ENCODE measurements around the gene PTPN4. TPM values are rescaled to one million over a fixed set of nuclear protein-coding genes. Genes with fewer than 3 reads are reported as not detected.

The PTPN4 gene
- total RNA-seq, 1 experiment from 2014 or later = 60.7 TPM

- Histone ChIP-seq H3K9me3 (ENCODE audit: insufficient read depth, low read depth) (peaks cover 37% of the 10 kb centered on the region), H3K4me2 (no peak overlapping the region), H3K27me3 (ENCODE audit: insufficient read depth, low read depth) (no peaks in the 10 kb centered on the region), H3K79me2 (ENCODE audit: low read depth) (peaks cover 97% of the 10 kb centered on the region), H2AFZ (no peak overlapping the region), H3K4me3 (no peak overlapping the region), H3K4me1 (replicated peaks; ENCODE audit: insufficient read depth) (no peaks in the 10 kb centered on the region), H3K36me3 (ENCODE audit: low read depth) (peaks cover 38% of the 10 kb centered on the region), H3K27ac (no peak overlapping the region), H3F3A (ENCODE audit: insufficient read depth, low read depth) (no peaks in the 10 kb centered on the region), H3K9me2 (ENCODE audit: insufficient read depth) (no peaks in the 10 kb centered on the region), H4K20me1 (ENCODE audit: insufficient read depth) (peaks cover 16% of the 10 kb centered on the region; the same call in 1 of the 2 replicates)
- TF ChIP-seq, protein P1, sequence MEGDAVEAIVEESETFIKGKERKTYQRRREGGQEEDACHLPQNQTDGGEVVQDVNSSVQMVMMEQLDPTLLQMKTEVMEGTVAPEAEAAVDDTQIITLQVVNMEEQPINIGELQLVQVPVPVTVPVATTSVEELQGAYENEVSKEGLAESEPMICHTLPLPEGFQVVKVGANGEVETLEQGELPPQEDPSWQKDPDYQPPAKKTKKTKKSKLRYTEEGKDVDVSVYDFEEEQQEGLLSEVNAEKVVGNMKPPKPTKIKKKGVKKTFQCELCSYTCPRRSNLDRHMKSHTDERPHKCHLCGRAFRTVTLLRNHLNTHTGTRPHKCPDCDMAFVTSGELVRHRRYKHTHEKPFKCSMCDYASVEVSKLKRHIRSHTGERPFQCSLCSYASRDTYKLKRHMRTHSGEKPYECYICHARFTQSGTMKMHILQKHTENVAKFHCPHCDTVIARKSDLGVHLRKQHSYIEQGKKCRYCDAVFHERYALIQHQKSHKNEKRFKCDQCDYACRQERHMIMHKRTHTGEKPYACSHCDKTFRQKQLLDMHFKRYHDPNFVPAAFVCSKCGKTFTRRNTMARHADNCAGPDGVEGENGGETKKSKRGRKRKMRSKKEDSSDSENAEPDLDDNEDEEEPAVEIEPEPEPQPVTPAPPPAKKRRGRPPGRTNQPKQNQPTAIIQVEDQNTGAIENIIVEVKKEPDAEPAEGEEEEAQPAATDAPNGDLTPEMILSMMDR (conservative IDR thresholded peaks at IDR 0.05) = no peak
- no peak for TF ChIP-seq EZH2 (IDR thresholded peaks at IDR 0.05; ENCODE audit: low read depth)
- intact Hi-C loops (cut with micrococcal nuclease; ENCODE audit: unreplicated experiment) = no loop called here
- BruUV-seq (replicated peaks) = no TSS peak
- ChIA-PET CTCF (no interaction called here), POLR2A (ENCODE audit: unreplicated experiment) (no interaction called here)
- DNase-seq = no peak
Measured at GRCh38 chr2:119790466-119790865, 30.7 kb downstream of the PTPN4 start.

GRCh38 chr2:119792907-119793312, 33.2 kb downstream of the PTPN4 start:
- Histone ChIP-seq H3K36me3 (ENCODE audit: low read depth) (peaks cover 35% of the 10 kb centered on the region), H2AFZ (no peak overlapping the region), H3K4me2 (no peak overlapping the region), H3K4me3 (no peak overlapping the region), H3K9me2 (ENCODE audit: insufficient read depth) (no peaks in the 10 kb centered on the region), H3K4me1 (replicated peaks; ENCODE audit: insufficient read depth) (no peaks in the 10 kb centered on the region), H3K27me3 (ENCODE audit: insufficient read depth, low read depth) (no peaks in the 10 kb centered on the region), H4K20me1 (ENCODE audit: insufficient read depth) (peaks cover 5% of the 10 kb centered on the region; the same call in 1 of the 2 replicates), H3F3A (ENCODE audit: insufficient read depth, low read depth) (no peaks in the 10 kb centered on the region), H3K79me2 (ENCODE audit: low read depth) (peaks cover 95% of the 10 kb centered on the region), H3K9me3 (ENCODE audit: insufficient read depth, low read depth) (peaks cover 37% of the 10 kb centered on the region), H3K27ac (no peak overlapping the region)
- DNase-seq = no peak
- ChIA-PET POLR2A (ENCODE audit: unreplicated experiment) (interaction anchor here (0.6 kb wide), 1 partner anchor 232 kb away, joined by 9 read pairs; no protein-coding TSS in a partner anchor), CTCF (no interaction called here)
- BruUV-seq (replicated peaks) = no TSS peak
- intact Hi-C loops (cut with micrococcal nuclease; ENCODE audit: unreplicated experiment) = no loop called here
- no peak for TF ChIP-seq EZH2 (IDR thresholded peaks at IDR 0.05; ENCODE audit: low read depth)
- TF ChIP-seq, protein P1 (conservative IDR thresholded peaks at IDR 0.05) = no peak

- Histone ChIP-seq H3F3A (ENCODE audit: insufficient read depth, low read depth) (no peaks in the 10 kb centered on the region; the same call in 1 of the 2 replicates), H3K4me2 (no peak overlapping the region), H3K9me3 (ENCODE audit: insufficient read depth, low read depth) (peaks cover 30% of the 10 kb centered on the region), H3K27me3 (ENCODE audit: insufficient read depth, low read depth) (no peaks in the 10 kb centered on the region), H3K79me2 (ENCODE audit: low read depth) (peaks cover 94% of the 10 kb centered on the region), H2AFZ (no peak overlapping the region), H4K20me1 (ENCODE audit: insufficient read depth) (peaks cover 12% of the 10 kb centered on the region), H3K36me3 (ENCODE audit: low read depth) (peaks cover 28% of the 10 kb centered on the region; the same call in 1 of the 2 replicates), H3K4me3 (no peak overlapping the region), H3K4me1 (replicated peaks; ENCODE audit: insufficient read depth) (no peaks in the 10 kb centered on the region), H3K9me2 (ENCODE audit: insufficient read depth) (no peaks in the 10 kb centered on the region), H3K27ac (no peak overlapping the region)
- POLR2A ChIA-PET (ENCODE audit: unreplicated experiment) = no interaction called here
- TF ChIP-seq, protein P1 (conservative IDR thresholded peaks at IDR 0.05) = no peak
- TF ChIP-seq EZH2 (IDR thresholded peaks at IDR 0.05; ENCODE audit: low read depth) = no peak
- DNase-seq = no peak
- no TSS peak for BruUV-seq (replicated peaks)
- intact Hi-C loops (cut with micrococcal nuclease; ENCODE audit: unreplicated experiment) = no loop called here
- CTCF ChIA-PET = no interaction called here
Measured at GRCh38 chr2:119794237-119794636, 34.5 kb downstream of the PTPN4 start.

Measured in PC-9 (cell line).